C1 segment of cervical spinal cord (tissue), 14 donors: Measurements from ENCODE around the gene TNS3.
A peak's percentile ranks its signal among the peaks of the same experiment; 100 is the strongest.

Source experiments
- DNase-seq, 14 donors: peaks; one replicate each; lab custom pipeline; 2025; lab: John Stamatoyannopoulos, UW

TNS3 gene

GRCh38 chr7:47371733-47372368 lies 210.1 kb downstream of the TNS3 start:
- peak in 6 of 14 donors; percentile 7 to 85 (median 17) for DNase-seq

GRCh38 chr7:47371317-47371716 lies 210.6 kb downstream of the TNS3 start:
- no peak for DNase-seq

GRCh38 chr7:47370461-47371042 lies 211.4 kb downstream of the TNS3 start:
- DNase-seq, result no peak

- DNase-seq, result no peak
Observed at GRCh38 chr7:47369736-47370135, 212.2 kb downstream of the TNS3 start.

GRCh38 chr7:47368190-47368812 lies 213.6 kb downstream of the TNS3 start:
- DNase-seq, result no peak

- DNase-seq, result no peak
Observed at GRCh38 chr7:47367369-47367768, 214.5 kb downstream of the TNS3 start.

GRCh38 chr7:47366960-47367359 lies 215.0 kb downstream of the TNS3 start:
- DNase-seq, result no peak

- no peak for DNase-seq
Observed at GRCh38 chr7:47366211-47366610, 215.7 kb downstream of the TNS3 start.

- no peak for DNase-seq
Observed at GRCh38 chr7:47362984-47363383, 218.9 kb downstream of the TNS3 start.

- peak in 1 of 14 donors; percentile 38 for DNase-seq
Observed at GRCh38 chr7:47361746-47362215, 220.1 kb downstream of the TNS3 start.

- DNase-seq, result no peak
Observed at GRCh38 chr7:47361236-47361635, 220.7 kb downstream of the TNS3 start.

- DNase-seq, result no peak
Observed at GRCh38 chr7:47360301-47360900, 221.5 kb downstream of the TNS3 start.

GRCh38 chr7:47358944-47359588 lies 222.8 kb downstream of the TNS3 start:
- no peak for DNase-seq

- no peak for DNase-seq
Observed at GRCh38 chr7:47358357-47358756, 223.6 kb downstream of the TNS3 start.

- no peak for DNase-seq
Observed at GRCh38 chr7:47357863-47358262, 224.0 kb downstream of the TNS3 start.

GRCh38 chr7:47357361-47357760 lies 224.6 kb downstream of the TNS3 start:
- no peak for DNase-seq

- DNase-seq, result no peak
Observed at GRCh38 chr7:47356261-47356660, 225.7 kb downstream of the TNS3 start.

- DNase-seq, result no peak
Observed at GRCh38 chr7:47355684-47356083, 226.2 kb downstream of the TNS3 start.

- no peak for DNase-seq
Observed at GRCh38 chr7:47354831-47355541, 226.9 kb downstream of the TNS3 start.

- DNase-seq, result no peak
Observed at GRCh38 chr7:47354071-47354470, 227.8 kb downstream of the TNS3 start.

- DNase-seq, result no peak
Observed at GRCh38 chr7:47352394-47352968, 229.4 kb downstream of the TNS3 start.
